HUES64 (cell line): ENCODE data around the gene AATF.
A peak's percentile ranks its signal among the peaks of the same experiment; 100 is the strongest.
"Not testable (repeated sequence)": the region's sequence is repeated elsewhere in the genome, so short reads cannot be mapped to it uniquely, and the experiment has no call there.

Source experiments
- H3K27ac ChIP-seq: 2 replicates; pipeline ENCODE4 v1.7.0; 2013; ENCODE audit warnings: low read depth, low read length, inconsistent platforms
- H3K27me3 ChIP-seq: 2 replicates; pipeline ENCODE4 v1.6.1; 2013; ENCODE audit warnings: mild to moderate bottlenecking, low read length; ENCODE audit not compliant: insufficient read depth
- H3K36me3 ChIP-seq: 2 replicates; pipeline ENCODE4 v1.6.1; 2013; ENCODE audit warnings: mild to moderate bottlenecking, low read length; ENCODE audit not compliant: insufficient read depth
- H3K4me1 ChIP-seq: 2 replicates; pipeline ENCODE4 v1.6.1; 2013; ENCODE audit warnings: mild to moderate bottlenecking, low read length, moderate library complexity; ENCODE audit not compliant: insufficient read depth
- H3K4me3 ChIP-seq: 2 replicates; pipeline ENCODE4 v1.5.1; 2013; ENCODE audit warnings: mild to moderate bottlenecking, low read length, moderate library complexity
- H3K9ac ChIP-seq: 2 replicates; pipeline ENCODE4 v1.6.1; 2013; ENCODE audit warnings: mild to moderate bottlenecking, low read depth, low read length
- H3K9me3 ChIP-seq: 2 replicates; pipeline ENCODE4 v1.6.1; 2013; ENCODE audit warnings: low read depth, low read length; ENCODE audit not compliant: insufficient read depth
- WGBS: fragments of 150-250, 120-280 bp; methylation state at CpG from one replicate; pipeline ENCODE4 v1.1.7; 2013; ENCODE audit warnings: missing lambda C conversion rate; 5-methylcytosine and 5-hydroxymethylcytosine counted together

AATF gene

GRCh38 chr17:37067555-37068111, 118.9 kb downstream of the AATF start:
- H3K27ac ChIP-seq: peak overlapping the region; percentile 57; the same call in 1 of the 2 replicates
- WGBS: 80% methylated on average over 13 of the region's 13 CpGs
- no peaks in the 10 kb centered on the region for H3K27me3 ChIP-seq
- no peak overlapping the region for H3K4me3 ChIP-seq
- H3K4me1 ChIP-seq: peaks cover 47% of the 10 kb centered on the region
- H3K9me3 ChIP-seq: no peaks in the 10 kb centered on the region
- no peak overlapping the region for H3K9ac ChIP-seq
- no peaks in the 10 kb centered on the region for H3K36me3 ChIP-seq

- Histone ChIP-seq H3K27ac (no peak overlapping the region), H3K27me3 (no peaks in the 10 kb centered on the region), H3K4me1 (peaks cover 47% of the 10 kb centered on the region), H3K36me3 (no peaks in the 10 kb centered on the region), H3K9ac (no peak overlapping the region; the same call in 1 of the 2 replicates), H3K4me3 (no peak overlapping the region), H3K9me3 (no peaks in the 10 kb centered on the region)
- WGBS: 79% methylated on average over 10 of the region's 10 CpGs
Observed at GRCh38 chr17:37068266-37068665, 119.5 kb downstream of the AATF start.

- Histone ChIP-seq H3K27me3 (no peaks in the 10 kb centered on the region), H3K9me3 (no peaks in the 10 kb centered on the region), H3K36me3 (no peaks in the 10 kb centered on the region), H3K9ac (no peak overlapping the region), H3K4me1 (peaks cover 43% of the 10 kb centered on the region), H3K27ac (no peak overlapping the region), H3K4me3 (no peak overlapping the region)
- WGBS: 94% methylated on average over 2 of the region's 3 CpGs
Observed at GRCh38 chr17:37069087-37069486, 120.3 kb downstream of the AATF start.

GRCh38 chr17:37073464-37073863, 124.7 kb downstream of the AATF start:
- H3K4me1 ChIP-seq, H3K27ac ChIP-seq, H3K36me3 ChIP-seq, H3K27me3 ChIP-seq, H3K4me3 ChIP-seq, H3K9me3 ChIP-seq, H3K9ac ChIP-seq: not testable (repeated sequence)
- 98% methylated on average over 2 of the region's 3 CpGs for WGBS

GRCh38 chr17:37079065-37079708, 130.4 kb downstream of the AATF start:
- 89% methylated on average over 2 of the region's 2 CpGs for WGBS

GRCh38 chr17:37079735-37080134, 131.0 kb downstream of the AATF start:
- Histone ChIP-seq H3K9me3 (0 out of 2 replicates have a peak, but pooled peaks cover 6% of the 10 kb centered on the region), H3K27ac (no peak overlapping the region), H3K27me3 (no peaks in the 10 kb centered on the region), H3K36me3 (peaks cover 3% of the 10 kb centered on the region), H3K9ac (no peak overlapping the region), H3K4me3 (no peak overlapping the region), H3K4me1 (peaks cover 24% of the 10 kb centered on the region)
- WGBS: 88% methylated on average over 1 of the region's 1 CpG

More at GRCh38 chr17:37079065-37079708, 130.4 kb downstream of the AATF start:
- Histone ChIP-seq H3K9ac (no peak overlapping the region), H3K4me3 (no peak overlapping the region), H3K36me3 (no peaks in the 10 kb centered on the region), H3K9me3 (0 out of 2 replicates have a peak, but pooled peaks cover 6% of the 10 kb centered on the region), H3K4me1 (peaks cover 19% of the 10 kb centered on the region), H3K27me3 (no peaks in the 10 kb centered on the region), H3K27ac (no peak overlapping the region)

- Histone ChIP-seq H3K36me3 (peaks cover 19% of the 10 kb centered on the region), H3K9me3 (0 out of 2 replicates have a peak, but pooled peaks cover 6% of the 10 kb centered on the region), H3K4me1 (peaks cover 27% of the 10 kb centered on the region), H3K4me3 (no peak overlapping the region), H3K27me3 (no peaks in the 10 kb centered on the region), H3K27ac (no peak overlapping the region), H3K9ac (no peak overlapping the region)
- 97% methylated on average over 5 of the region's 5 CpGs for WGBS
Observed at GRCh38 chr17:37081287-37081686, 132.5 kb downstream of the AATF start.

GRCh38 chr17:37082311-37082860, 133.6 kb downstream of the AATF start:
- WGBS: 80% methylated on average over 8 of the region's 8 CpGs
- H3K27ac ChIP-seq: 0 out of 2 replicates have a peak overlapping the region, but pooled peaks have one; percentile 7

GRCh38 chr17:37082985-37083384, 134.2 kb downstream of the AATF start:
- Histone ChIP-seq H3K4me3 (no peak overlapping the region), H3K27ac (0 out of 2 replicates have a peak overlapping the region, but pooled peaks have one; percentile 7), H3K9me3 (0 out of 2 replicates have a peak, but pooled peaks cover 6% of the 10 kb centered on the region), H3K4me1 (peaks cover 27% of the 10 kb centered on the region), H3K9ac (no peak overlapping the region), H3K27me3 (no peaks in the 10 kb centered on the region), H3K36me3 (peaks cover 36% of the 10 kb centered on the region)
- 88% methylated on average over 4 of the region's 4 CpGs for WGBS

More at GRCh38 chr17:37082311-37082860, 133.6 kb downstream of the AATF start:
- Histone ChIP-seq H3K9me3 (0 out of 2 replicates have a peak, but pooled peaks cover 6% of the 10 kb centered on the region), H3K27me3 (no peaks in the 10 kb centered on the region), H3K36me3 (peaks cover 30% of the 10 kb centered on the region), H3K9ac (no peak overlapping the region), H3K4me1 (peaks cover 27% of the 10 kb centered on the region), H3K4me3 (no peak overlapping the region)

- no peak overlapping the region for H3K4me3 ChIP-seq
- WGBS: 88% methylated on average over 6 of the region's 6 CpGs
- no peaks in the 10 kb centered on the region for H3K27me3 ChIP-seq
- no peak overlapping the region for H3K9ac ChIP-seq
- H3K4me1 ChIP-seq: peaks cover 27% of the 10 kb centered on the region
- H3K9me3 ChIP-seq: 0 out of 2 replicates have a peak, but pooled peaks cover 6% of the 10 kb centered on the region
- H3K27ac ChIP-seq: no peak overlapping the region
- H3K36me3 ChIP-seq: peaks cover 41% of the 10 kb centered on the region
Observed at GRCh38 chr17:37083456-37083855, 134.7 kb downstream of the AATF start.

GRCh38 chr17:37084372-37084771, 135.6 kb downstream of the AATF start:
- H3K4me3 ChIP-seq: no peak overlapping the region
- WGBS: 89% methylated on average over 5 of the region's 5 CpGs
- H3K27me3 ChIP-seq: no peaks in the 10 kb centered on the region
- H3K36me3 ChIP-seq: peaks cover 50% of the 10 kb centered on the region
- 0 out of 2 replicates have a peak, but pooled peaks cover 2% of the 10 kb centered on the region for H3K9me3 ChIP-seq
- no peak overlapping the region for H3K9ac ChIP-seq
- H3K27ac ChIP-seq: no peak overlapping the region
- peaks cover 27% of the 10 kb centered on the region for H3K4me1 ChIP-seq
